Breast epithelium (tissue), 3 donors: ENCODE data around the gene RAI1.

ENCODE experiments used
- CTCF ChIP-seq, 3 donors: fragments of 450-650 bp; IDR thresholded peaks; one replicate each; pipeline ENCODE4 v1.5.1; 2016 to 2017; ENCODE audit warnings: antibody characterized with exemption in 3 of 3, mild to moderate bottlenecking in 3 of 3, moderate library complexity in 3 of 3
- POLR2A ChIP-seq: fragments of 450-650 bp; IDR thresholded peaks from one replicate; pipeline ENCODE4 v1.6.1; 2016; ENCODE audit warnings: antibody characterized with exemption, mild to moderate bottlenecking, moderate library complexity
- POLR2AphosphoS5 ChIP-seq, 3 donors: sonication (generic); formaldehyde crosslinking; IDR thresholded peaks; one replicate each; pipeline ENCODE4 v1.6.1; 2017; ENCODE audit warnings: antibody characterized with exemption in 3 of 3

- TF ChIP-seq CTCF (IDR thresholded peaks at IDR 0.05) (no peak), POLR2A (no peak), POLR2AphosphoS5 (IDR thresholded peaks at IDR 0.05) (no peak)
Measured at GRCh38 chr17:17701112-17701511, 19.9 kb downstream of the RAI1 start.
